Measurements from ENCODE around the gene BATF2.

GRCh38 chr11:65042891-65043290 lies 46.1 kb upstream of the BATF2 start:
- no peak for TF ChIP-seq REST (IDR thresholded peaks at IDR 0.05; ENCODE audit: borderline replicate concordance)
- TF ChIP-seq REST (CRISPR knock-in tag; IDR thresholded peaks at IDR 0.05; ENCODE audit: low read depth), result no peak
- TF ChIP-seq SNRNP70 (optimal IDR thresholded peaks at IDR 0.05; ENCODE audit: low read depth, low read length), result no peak
- TF ChIP-seq SMC3 (conservative IDR thresholded peaks at IDR 0.05; ENCODE audit: insufficient read depth, low read depth, low read length), result no peak
- TF ChIP-seq KDM1A (IDR thresholded peaks at IDR 0.05), result no peak
- TF ChIP-seq, protein P1, sequence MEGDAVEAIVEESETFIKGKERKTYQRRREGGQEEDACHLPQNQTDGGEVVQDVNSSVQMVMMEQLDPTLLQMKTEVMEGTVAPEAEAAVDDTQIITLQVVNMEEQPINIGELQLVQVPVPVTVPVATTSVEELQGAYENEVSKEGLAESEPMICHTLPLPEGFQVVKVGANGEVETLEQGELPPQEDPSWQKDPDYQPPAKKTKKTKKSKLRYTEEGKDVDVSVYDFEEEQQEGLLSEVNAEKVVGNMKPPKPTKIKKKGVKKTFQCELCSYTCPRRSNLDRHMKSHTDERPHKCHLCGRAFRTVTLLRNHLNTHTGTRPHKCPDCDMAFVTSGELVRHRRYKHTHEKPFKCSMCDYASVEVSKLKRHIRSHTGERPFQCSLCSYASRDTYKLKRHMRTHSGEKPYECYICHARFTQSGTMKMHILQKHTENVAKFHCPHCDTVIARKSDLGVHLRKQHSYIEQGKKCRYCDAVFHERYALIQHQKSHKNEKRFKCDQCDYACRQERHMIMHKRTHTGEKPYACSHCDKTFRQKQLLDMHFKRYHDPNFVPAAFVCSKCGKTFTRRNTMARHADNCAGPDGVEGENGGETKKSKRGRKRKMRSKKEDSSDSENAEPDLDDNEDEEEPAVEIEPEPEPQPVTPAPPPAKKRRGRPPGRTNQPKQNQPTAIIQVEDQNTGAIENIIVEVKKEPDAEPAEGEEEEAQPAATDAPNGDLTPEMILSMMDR (IDR thresholded peaks at IDR 0.05 in 2 of 3, conservative IDR thresholded peaks at IDR 0.05 in 1 of 3; ENCODE audit: insufficient read depth in 2 of 3, low read depth in 1 of 3, low read length in 3 of 3), result no peak
- TF ChIP-seq SAFB2 (IDR thresholded peaks at IDR 0.05; ENCODE audit: borderline replicate concordance, low read depth, low read length, severe bottlenecking), result no peak
- no peak for TF ChIP-seq POLR3A (IDR thresholded peaks at IDR 0.05; ENCODE audit: borderline replicate concordance, extremely low read depth, insufficient read depth, insufficient read length)
- TF ChIP-seq ESRRA (IDR thresholded peaks at IDR 0.05; ENCODE audit: borderline replicate concordance, low read depth), result no peak
- no peak for TF ChIP-seq NFIC (IDR thresholded peaks at IDR 0.05)
- no peak for TF ChIP-seq ZFP30 (CRISPR knock-in tag; IDR thresholded peaks at IDR 0.05; ENCODE audit: borderline replicate concordance)
- no peak for TF ChIP-seq ZC3H4 (CRISPR knock-in tag; IDR thresholded peaks at IDR 0.05; ENCODE audit: borderline replicate concordance)
- TF ChIP-seq, protein P2, sequence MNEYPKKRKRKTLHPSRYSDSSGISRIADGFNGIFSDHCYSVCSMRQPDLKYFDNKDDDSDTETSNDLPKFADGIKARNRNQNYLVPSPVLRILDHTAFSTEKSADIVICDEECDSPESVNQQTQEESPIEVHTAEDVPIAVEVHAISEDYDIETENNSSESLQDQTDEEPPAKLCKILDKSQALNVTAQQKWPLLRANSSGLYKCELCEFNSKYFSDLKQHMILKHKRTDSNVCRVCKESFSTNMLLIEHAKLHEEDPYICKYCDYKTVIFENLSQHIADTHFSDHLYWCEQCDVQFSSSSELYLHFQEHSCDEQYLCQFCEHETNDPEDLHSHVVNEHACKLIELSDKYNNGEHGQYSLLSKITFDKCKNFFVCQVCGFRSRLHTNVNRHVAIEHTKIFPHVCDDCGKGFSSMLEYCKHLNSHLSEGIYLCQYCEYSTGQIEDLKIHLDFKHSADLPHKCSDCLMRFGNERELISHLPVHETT (CRISPR knock-in tag; conservative IDR thresholded peaks at IDR 0.05 in 1 of 2, IDR thresholded peaks at IDR 0.05 in 1 of 2), result no peak
- no peak for TF ChIP-seq ZBTB17 (CRISPR knock-in tag; IDR thresholded peaks at IDR 0.05)
